Astrocyte (in vitro differentiated cells and primary cell): ENCODE results near the gene HS6ST1. TPM values are rescaled to one million over a fixed set of nuclear protein-coding genes. Genes with fewer than 3 reads are reported as not detected.

ENCODE experiments used
- DNase-seq: peaks from one replicate; pipeline ENCODE4 v3.0.0-alpha.2; 2010; ENCODE audit warnings: low read depth
- FAIRE-seq: peaks from 2 replicates; lab custom pipeline; 2011; peaks lifted over from hg19 to GRCh38; lab: Jason Lieb, UNC
- H2AFZ ChIP-seq: 2 replicates; pipeline ENCODE4 v1.6.0; 2012; ENCODE audit warnings: low read depth, low read length, inconsistent platforms
- H3K27ac ChIP-seq: 2 replicates; pipeline ENCODE4 v1.5.1; 2011; ENCODE audit warnings: low read depth, low read length, inconsistent platforms
- H3K27me3 ChIP-seq: 2 replicates; pipeline ENCODE4 v1.6.0; 2011; ENCODE audit warnings: low read length, inconsistent platforms; ENCODE audit not compliant: insufficient read depth
- H3K36me3 ChIP-seq: 2 replicates; pipeline ENCODE4 v1.5.1; 2011; ENCODE audit warnings: low read length, inconsistent platforms; ENCODE audit not compliant: insufficient read depth
- H3K4me1 ChIP-seq: 2 replicates; pipeline ENCODE4 v1.5.1; 2011; ENCODE audit warnings: low read length, inconsistent platforms; ENCODE audit not compliant: insufficient read depth
- H3K4me2 ChIP-seq: 2 replicates; pipeline ENCODE4 v1.6.0; 2012; ENCODE audit warnings: low read length, inconsistent platforms
- H3K4me3 ChIP-seq: 2 replicates; pipeline ENCODE4 v1.5.1; 2011; ENCODE audit warnings: low read depth, mild to moderate bottlenecking, low read length, inconsistent platforms; ENCODE audit not compliant: insufficient read depth
- H3K79me2 ChIP-seq: 2 replicates; pipeline ENCODE4 v1.6.0; 2012; ENCODE audit warnings: mild to moderate bottlenecking, low read length, inconsistent platforms; ENCODE audit not compliant: insufficient read depth
- H3K9ac ChIP-seq: 2 replicates; pipeline ENCODE4 v1.6.0; 2012; ENCODE audit warnings: mild to moderate bottlenecking, low read length, inconsistent platforms
- H3K9me3 ChIP-seq: 2 replicates; pipeline ENCODE4 v1.5.1; 2012; ENCODE audit warnings: low read depth, mild to moderate bottlenecking, low read length, inconsistent platforms; ENCODE audit not compliant: insufficient read depth
- H4K20me1 ChIP-seq: 2 replicates; pipeline ENCODE4 v1.6.0; 2012; ENCODE audit warnings: low read length, inconsistent platforms; ENCODE audit not compliant: insufficient read depth
- H3K27ac Mint-ChIP-seq: one replicate; pipeline ENCODE4 v1.8.0; 2021; ENCODE audit warnings: mild to moderate bottlenecking, mixed read lengths; ENCODE audit not compliant: unreplicated experiment
- H3K27me3 Mint-ChIP-seq: one replicate; pipeline ENCODE4 v1.8.0; 2021; ENCODE audit warnings: low read depth, mixed read lengths; ENCODE audit not compliant: unreplicated experiment
- H3K36me3 Mint-ChIP-seq: one replicate; pipeline ENCODE4 v1.8.0; 2021; ENCODE audit warnings: low read depth, mixed read lengths; ENCODE audit not compliant: unreplicated experiment
- H3K4me1 Mint-ChIP-seq: one replicate; pipeline ENCODE4 v1.8.0; 2021; ENCODE audit warnings: low read depth, mixed read lengths; ENCODE audit not compliant: unreplicated experiment
- H3K4me3 Mint-ChIP-seq: one replicate; pipeline ENCODE4 v1.8.0; 2021; ENCODE audit warnings: mild to moderate bottlenecking, moderate library complexity, mixed read lengths; ENCODE audit not compliant: unreplicated experiment
- H3K9me3 Mint-ChIP-seq: one replicate; pipeline ENCODE4 v1.8.0; 2021; ENCODE audit warnings: mild to moderate bottlenecking, mixed read lengths; ENCODE audit not compliant: unreplicated experiment
- EZH2 ChIP-seq: IDR thresholded peaks from 2 replicates; pipeline ENCODE4 v1.6.1; 2012; ENCODE audit warnings: mild to moderate bottlenecking, low read length, inconsistent platforms; ENCODE audit not compliant: insufficient read depth
- total RNA-seq: library from RNA; stranded (reverse); gene quantifications from 2 replicates; pipeline ENCODE4 v1.2.1, GENCODE V29; 2021
- TF ChIP-seq, protein P1 (sequence below): IDR thresholded peaks from 2 replicates; pipeline ENCODE4 v1.5.1; 2011; ENCODE audit warnings: low read depth, mild to moderate bottlenecking, inconsistent platforms, low read length, moderate library complexity; ENCODE audit not compliant: insufficient read depth

The HS6ST1 gene
- total RNA-seq, 1 donor from 2014 or later, result 20.5 TPM

DNA sequence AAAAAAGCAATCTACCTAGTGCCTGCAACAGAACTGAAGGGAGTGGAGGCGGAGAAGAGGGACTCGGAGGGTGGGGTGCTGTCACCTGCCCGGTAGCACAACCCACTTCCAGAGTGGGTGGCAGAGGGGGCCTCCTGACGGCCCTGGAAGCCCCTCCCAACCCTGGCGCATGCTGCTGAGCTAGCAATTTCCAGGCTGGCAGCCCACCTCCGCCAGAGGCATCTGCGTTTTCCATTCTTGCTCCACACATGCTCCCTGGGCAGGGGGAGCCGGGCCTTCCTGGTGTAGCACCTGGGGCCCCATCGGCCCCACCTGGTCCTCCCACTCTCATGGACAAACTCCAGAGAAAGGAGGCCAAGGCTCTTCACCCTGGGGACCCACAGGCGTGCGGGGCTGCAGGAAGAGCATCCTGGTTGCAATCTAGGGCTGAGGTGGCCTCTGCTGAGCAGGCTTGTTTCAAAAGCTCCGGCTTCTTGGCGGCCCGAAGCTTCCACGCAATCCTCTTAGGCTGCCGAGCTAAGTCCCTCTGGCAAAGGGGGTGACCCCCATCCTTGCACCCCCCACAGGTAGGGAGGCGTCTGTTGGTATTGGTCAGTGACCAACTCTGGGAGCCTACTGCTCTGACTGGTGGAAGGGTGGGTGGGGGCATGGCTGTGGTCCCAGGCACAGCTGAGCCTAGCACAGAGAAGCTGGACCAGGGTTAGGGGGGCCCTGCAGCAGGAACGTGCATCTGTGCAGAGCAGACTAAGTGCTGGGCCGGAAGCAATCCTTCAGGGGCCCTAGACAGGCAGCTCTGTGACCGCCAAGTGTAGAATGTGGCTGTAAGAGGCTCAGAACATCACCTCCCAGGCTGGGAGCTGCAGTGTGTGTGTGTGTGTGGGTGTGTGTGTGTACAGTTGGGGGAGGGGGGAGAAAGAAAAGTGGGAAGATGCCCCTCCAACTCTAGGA, 2.6 kb downstream of the HS6ST1 start:
- Histone ChIP-seq H3K4me2 (peak overlapping the region; percentile 92), H3K27me3 (no peaks in the 10 kb centered on the region), H3K79me2 (peaks cover 67% of the 10 kb centered on the region), H3K27ac (no peak overlapping the region), H3K4me1 (peaks cover 21% of the 10 kb centered on the region), H3K36me3 (no peaks in the 10 kb centered on the region), H2AFZ (no peak overlapping the region), H3K9me3 (no peaks in the 10 kb centered on the region), H3K9ac (peak overlapping the region; percentile 71), H4K20me1 (peaks cover 67% of the 10 kb centered on the region), H3K4me3 (peak overlapping the region; percentile 68)
- Mint-ChIP-seq H3K27ac (no peak overlapping the region), H3K9me3 (no peaks in the 10 kb centered on the region), H3K36me3 (peaks cover 1% of the 10 kb centered on the region), H3K4me3 (peak overlapping the region; percentile 85), H3K27me3 (peaks cover 8% of the 10 kb centered on the region), H3K4me1 (peaks cover 11% of the 10 kb centered on the region)
- DNase-seq, result peak; percentile 38
- no peak for TF ChIP-seq EZH2
- TF ChIP-seq, protein P1, sequence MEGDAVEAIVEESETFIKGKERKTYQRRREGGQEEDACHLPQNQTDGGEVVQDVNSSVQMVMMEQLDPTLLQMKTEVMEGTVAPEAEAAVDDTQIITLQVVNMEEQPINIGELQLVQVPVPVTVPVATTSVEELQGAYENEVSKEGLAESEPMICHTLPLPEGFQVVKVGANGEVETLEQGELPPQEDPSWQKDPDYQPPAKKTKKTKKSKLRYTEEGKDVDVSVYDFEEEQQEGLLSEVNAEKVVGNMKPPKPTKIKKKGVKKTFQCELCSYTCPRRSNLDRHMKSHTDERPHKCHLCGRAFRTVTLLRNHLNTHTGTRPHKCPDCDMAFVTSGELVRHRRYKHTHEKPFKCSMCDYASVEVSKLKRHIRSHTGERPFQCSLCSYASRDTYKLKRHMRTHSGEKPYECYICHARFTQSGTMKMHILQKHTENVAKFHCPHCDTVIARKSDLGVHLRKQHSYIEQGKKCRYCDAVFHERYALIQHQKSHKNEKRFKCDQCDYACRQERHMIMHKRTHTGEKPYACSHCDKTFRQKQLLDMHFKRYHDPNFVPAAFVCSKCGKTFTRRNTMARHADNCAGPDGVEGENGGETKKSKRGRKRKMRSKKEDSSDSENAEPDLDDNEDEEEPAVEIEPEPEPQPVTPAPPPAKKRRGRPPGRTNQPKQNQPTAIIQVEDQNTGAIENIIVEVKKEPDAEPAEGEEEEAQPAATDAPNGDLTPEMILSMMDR, result no peak
- FAIRE-seq, result no peak

DNA sequence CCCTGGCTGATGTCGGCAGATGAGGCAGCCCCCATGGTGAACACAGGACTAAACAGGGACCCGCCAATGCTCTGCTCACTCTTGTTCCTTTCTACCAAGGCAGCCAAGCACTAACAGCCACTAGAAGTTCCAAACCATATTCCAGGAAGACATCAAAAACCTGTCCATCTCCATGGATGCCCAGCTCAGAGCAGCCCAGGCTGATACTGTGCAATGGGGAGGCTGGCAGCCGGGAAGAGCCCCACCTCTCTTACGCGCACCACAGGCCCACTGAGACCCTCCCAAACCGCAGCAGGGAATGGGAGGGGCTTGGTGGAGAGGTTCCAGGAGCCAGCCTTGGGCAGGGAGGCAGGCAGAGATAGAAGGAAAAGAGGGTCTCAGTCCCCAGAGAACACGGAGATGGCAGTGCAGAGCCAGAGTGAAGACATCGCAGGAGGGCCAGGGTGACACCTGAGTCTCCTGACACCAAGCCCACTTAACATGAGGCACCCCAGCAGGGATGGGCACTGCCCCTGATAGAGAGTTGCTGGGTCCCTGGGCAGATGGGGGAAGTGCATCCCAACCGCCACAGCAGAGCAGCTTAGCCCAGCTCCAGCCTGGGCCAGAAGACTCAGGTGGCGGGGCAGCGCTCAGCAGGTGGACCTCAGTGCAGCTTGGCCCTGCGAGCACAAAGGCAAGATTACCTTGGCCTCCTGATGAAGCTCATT, 3.4 kb downstream of the HS6ST1 start:
- no peak overlapping the region for H3K4me3 Mint-ChIP-seq
- no peaks in the 10 kb centered on the region for H3K9me3 ChIP-seq
- no peaks in the 10 kb centered on the region for H3K36me3 ChIP-seq
- H3K27me3 ChIP-seq, result no peaks in the 10 kb centered on the region
- FAIRE-seq (no peak), DNase-seq (no peak)
- H3K27me3 Mint-ChIP-seq, result peaks cover 6% of the 10 kb centered on the region
- no peak overlapping the region for H3K4me3 ChIP-seq
- H3K9ac ChIP-seq, result no peak overlapping the region
- no peak for TF ChIP-seq EZH2
- TF ChIP-seq, protein P1, result no peak
- peaks cover 5% of the 10 kb centered on the region for H3K36me3 Mint-ChIP-seq
- no peak overlapping the region for H3K27ac Mint-ChIP-seq
- H3K4me1 Mint-ChIP-seq, result peaks cover 15% of the 10 kb centered on the region
- H3K9me3 Mint-ChIP-seq, result no peaks in the 10 kb centered on the region
- no peak overlapping the region for H3K27ac ChIP-seq
- peaks cover 21% of the 10 kb centered on the region for H3K4me1 ChIP-seq
- no peak overlapping the region for H2AFZ ChIP-seq
- H3K4me2 ChIP-seq, result peak overlapping the region; percentile 92
- peaks cover 76% of the 10 kb centered on the region for H4K20me1 ChIP-seq
- peaks cover 75% of the 10 kb centered on the region for H3K79me2 ChIP-seq
